Ecto neural progenitor cell (in vitro differentiated cells): ENCODE measurements around the gene EVA1A.

Experiments
- DNase-seq: peaks from one replicate; pipeline ENCODE4 v3.0.0-alpha.2; 2018; ENCODE audit warnings: low spot score

EVA1A gene

DNA sequence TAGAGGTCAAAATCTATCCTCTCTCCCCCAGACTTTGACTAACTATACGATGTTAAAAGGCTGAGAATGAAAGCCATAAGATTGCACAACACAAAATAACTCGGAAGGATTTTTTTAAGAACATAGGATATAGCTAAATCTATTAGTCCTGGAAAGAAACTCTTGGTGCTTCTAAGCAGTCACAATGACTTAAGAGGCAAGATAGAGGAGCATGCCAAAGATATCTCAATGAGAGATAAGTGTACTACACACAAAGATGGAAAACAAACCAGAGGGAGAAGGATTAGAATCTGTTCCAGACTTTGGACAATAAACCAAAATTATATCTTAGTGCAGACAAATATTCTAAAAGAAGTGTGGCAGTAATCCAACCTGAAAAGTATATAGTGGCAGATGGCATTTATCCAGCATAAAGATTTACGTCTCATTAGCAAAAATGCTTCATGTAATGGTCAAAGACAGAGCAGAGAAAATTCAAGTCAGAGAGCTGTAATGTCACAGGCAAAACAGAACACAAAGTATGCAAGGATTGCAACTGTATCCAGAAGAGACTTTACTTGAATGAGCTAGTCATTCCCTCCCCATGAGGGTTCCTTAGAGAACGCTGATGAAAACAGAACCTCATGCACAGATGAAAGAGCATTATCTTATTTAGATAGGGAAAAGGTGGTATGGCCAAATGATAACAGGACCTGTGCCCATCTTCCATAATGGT lies 28.8 kb upstream of the EVA1A start:
- no peak for DNase-seq

DNA sequence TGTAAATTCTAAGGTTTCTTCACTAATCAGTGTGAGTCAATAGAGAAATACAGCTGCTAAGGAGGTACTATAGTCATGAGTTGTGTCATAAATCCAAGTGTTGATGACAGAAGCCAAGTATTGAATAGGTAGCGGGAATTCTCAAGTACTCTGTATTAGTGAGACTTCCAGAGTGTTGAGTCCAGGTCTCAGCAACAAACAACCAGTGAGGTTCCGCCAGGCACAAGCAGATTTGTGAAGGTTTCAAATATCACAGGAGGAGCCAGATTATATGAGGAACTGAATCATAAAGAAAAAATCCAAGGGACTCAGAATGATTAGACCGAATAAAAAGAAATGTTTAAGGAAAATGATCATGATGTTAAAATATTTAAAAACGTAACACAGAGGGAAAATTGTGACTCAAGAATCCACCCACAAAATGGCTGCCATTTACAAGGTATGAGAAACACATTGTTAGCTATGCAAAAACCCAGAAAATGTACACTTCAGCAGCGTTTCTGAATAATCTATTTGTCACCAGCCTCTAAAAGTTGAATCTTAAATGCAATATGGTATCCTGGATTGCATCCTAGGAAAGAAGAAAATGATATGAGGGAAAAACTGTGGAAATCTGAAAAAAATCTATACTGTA lies 27.3 kb upstream of the EVA1A start:
- DNase-seq, result no peak

DNA sequence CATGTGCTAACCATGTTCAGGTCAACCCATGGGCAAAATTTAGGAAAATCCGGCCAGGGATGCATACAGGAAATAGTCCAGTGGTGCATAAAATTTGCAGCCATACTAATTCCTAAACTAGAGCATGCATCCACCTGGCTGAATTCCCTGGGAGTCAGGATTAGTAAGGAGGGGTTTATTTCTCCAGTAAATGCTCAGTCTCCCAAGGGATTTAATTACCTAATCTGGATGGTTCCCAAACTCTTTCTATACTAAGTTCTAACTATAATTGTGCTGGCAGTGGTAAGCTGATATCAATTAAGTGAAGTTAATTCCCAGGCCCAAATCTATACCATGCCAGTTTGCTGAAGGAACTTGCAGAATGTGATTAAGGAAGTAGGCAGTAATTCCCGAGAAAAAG lies 26.2 kb upstream of the EVA1A start:
- DNase-seq, result no peak

DNA sequence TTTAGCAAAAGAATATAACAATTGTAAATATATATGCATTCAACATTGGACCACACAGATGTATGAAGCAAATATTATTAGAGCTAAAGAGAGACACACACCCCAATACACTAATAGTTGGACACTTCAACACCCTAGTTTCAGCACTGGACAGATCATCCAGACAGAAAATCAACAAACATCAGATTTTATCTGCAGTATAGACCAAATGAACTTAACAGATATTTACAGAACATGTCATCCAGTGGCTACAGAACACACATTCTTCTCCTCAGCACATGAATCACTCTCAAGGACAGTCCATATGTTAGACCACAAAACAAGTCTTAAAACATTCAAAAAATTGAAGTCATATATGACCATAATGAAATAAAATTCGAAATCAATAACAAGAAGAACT lies 22.1 kb upstream of the EVA1A start:
- DNase-seq, result no peak

DNA sequence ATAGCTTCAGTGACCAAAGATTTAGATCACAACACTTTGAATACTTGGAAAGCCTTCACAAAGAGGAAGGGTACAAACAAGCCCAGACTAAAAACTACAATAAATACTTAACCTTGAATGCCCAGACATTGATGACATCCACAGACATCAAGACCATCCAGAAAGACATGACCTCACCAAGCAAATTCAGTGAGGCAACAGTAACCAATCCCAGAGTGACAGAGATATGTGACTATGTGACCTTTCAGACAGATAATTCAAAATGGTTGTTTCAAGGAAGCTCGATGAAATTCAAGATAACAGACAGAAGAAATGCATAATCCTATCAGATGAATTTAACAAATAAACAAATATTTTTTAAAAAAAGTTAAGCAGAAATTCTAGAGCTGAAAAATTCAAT lies 19.9 kb upstream of the EVA1A start:
- DNase-seq, result no peak

DNA sequence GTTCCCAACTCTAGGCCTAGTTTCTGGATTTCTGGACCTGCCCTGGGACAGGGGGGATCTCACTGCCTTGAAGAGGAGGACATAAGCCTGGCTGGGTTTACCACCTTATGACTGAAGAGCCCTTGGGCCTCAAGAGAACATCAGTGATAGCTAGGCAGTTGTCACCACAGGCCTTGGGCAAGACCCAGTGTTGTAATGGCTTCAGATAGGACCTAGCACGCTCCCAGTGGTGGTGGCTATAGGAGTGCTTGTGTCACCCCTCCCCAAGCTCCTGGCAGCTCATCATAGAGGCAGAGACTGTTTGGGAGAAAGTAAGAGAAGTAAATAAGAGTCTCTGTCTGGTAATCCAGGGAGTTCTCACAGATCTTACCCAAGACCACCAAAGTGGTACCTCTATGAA lies 19.4 kb upstream of the EVA1A start:
- DNase-seq, result no peak

DNA sequence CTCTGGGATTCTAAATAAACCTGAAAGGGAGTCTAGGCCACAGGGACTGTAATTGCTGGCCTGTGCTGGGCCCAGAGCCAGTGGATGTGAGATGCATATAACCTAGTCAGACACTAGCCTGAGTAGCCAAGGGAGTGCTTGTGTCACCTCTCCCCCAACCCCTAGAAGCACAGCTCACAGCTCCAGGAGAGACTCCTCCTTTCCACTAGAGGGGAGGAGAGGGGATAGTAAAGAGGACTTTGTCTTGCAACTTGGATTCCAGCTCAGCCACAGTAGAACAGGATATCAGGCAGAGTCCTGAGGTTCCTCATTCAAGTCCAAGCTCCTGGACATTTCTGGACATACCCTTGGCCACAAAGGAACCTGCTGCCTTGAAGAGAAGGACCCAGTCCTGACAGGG lies 18.4 kb upstream of the EVA1A start:
- DNase-seq, result no peak

DNA sequence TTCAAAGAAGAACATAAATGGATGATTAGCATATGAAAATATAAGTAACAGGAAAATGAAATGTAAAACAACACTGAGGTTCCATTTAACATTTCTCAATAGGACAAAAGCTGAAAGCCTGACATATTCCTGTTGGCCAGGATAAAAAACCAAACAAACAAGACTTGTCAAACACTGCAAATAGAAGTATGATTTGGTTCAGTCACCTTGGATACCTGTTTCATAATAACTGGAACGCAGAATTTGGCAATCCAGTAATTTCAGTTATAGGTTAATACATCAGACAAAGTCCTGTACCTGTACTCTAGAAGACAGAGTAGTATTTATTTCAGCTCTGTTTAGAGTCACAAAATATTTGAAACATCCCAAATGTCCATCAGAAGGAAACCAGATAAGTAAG lies 16.5 kb upstream of the EVA1A start:
- DNase-seq, result no peak

DNA sequence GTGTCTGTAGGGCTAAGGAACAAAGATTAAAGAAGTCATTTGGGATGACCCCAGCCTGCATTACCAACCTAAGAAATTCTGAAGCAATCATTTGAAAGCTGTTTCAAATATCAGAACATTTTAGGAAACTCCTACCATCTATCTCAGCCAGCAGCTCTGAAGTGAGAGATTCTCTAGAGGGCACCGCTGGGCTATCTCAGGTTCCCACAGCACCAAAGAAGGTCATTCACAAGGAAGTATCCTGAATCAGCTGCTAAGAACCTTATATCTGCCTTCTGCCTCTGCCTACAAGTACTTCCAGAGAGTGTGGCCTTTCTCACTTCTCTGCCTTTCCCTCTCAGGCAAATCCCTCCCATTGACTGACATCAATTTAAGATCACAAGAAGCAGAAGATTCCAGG lies 13.4 kb upstream of the EVA1A start:
- DNase-seq, result no peak

DNA sequence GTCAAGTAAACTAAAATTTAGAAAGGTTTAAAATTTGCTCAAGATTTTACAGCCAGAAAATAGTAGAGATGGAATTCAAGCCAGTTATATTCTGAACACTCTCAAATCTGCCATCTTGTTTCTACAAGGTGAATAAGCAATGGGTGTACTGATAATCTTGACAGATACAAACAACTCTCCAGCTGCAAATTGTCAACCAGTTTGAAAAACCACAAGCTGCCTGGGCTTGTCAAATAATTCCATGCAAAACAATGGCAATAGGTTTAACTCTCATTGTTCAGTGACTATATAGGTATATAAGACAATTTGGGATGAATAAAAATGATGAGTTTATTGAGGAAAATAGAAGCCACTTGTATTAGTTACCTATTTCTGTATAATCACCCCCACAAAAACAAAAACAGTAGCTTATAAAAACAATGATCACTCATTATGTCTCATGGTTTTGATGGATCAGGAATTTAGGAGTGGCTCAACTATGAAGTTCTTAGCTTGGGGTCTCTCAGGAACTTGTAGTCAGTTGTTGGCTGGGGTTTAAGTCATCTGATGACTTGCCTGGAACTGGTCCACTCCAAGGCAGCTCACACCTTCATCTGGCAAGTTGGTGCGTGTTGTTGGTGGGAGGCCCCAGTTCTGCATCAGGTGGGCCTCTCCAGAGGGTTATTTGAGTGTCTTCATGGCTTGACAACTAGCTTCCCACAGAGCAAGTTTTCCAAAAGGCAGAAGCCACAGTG lies 12.6 kb upstream of the EVA1A start:
- DNase-seq, result no peak

DNA sequence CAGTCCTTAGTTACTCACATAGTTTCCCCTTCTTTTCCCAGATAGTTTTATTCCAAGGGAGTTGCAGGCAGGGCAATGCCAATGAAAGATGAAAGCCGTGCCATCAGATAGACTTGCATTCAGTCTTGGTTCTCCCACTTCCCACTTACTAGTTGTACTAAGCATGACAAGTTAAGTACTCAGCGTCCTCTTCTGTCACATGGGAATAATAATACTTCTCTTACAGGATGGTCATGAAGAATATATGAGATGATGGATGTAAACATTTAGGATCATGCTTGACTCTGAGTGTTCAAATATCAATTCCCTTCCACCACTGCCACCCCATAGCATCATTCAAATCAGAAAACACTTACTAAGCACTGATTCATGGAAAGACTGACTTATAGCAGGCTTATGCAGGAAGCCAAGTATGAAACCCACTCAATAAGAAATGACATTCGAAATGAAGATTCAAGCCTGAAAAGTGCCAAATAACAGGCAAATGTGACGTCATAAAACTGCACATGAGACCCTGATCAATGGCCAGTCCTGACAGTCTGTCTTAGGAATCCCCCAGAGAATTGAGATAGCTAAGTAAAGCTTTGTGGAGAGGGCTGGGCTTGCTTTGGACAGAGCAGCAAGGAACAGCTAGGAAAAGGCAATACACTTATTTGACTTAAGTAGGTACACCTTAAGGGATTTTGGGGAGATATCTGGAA lies 11.1 kb upstream of the EVA1A start:
- DNase-seq, result no peak

DNA sequence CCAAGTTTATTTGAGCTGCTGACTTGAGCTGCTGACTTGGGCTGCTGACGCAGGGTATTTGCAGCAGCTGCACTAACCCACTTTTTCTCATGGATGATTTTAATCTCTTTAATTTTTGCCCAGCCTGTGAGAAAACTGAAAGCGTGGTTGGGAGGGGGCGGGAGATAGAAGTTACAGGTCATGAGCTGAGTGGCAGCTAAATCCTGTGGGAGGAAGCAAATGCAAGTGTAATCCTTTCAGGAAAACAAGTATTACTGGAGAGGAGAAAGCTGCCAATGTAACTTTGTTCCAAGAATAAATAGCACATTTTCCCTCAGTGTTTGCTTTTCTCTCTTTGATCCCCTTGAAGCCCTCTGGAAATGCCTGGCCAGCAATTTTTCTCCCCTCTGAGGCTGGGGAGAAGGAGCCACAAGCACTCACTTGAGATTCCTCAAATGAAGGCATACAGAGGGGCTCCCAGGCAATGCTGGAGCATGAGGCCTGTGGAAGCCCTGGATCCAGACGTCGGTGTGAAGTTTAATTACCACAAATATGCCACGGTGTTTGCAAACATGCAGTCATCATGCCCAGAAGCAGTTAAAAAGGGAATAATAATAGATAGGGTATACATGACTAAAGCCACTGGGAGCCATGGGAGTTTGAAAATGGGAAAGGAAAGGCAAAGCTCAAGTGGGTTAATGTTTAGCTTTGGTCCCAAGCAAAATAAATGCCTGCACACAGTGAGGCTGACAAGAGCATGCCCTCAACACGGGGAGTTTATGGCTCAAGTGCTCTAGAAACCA lies 10.4 kb upstream of the EVA1A start:
- no peak for DNase-seq

DNA sequence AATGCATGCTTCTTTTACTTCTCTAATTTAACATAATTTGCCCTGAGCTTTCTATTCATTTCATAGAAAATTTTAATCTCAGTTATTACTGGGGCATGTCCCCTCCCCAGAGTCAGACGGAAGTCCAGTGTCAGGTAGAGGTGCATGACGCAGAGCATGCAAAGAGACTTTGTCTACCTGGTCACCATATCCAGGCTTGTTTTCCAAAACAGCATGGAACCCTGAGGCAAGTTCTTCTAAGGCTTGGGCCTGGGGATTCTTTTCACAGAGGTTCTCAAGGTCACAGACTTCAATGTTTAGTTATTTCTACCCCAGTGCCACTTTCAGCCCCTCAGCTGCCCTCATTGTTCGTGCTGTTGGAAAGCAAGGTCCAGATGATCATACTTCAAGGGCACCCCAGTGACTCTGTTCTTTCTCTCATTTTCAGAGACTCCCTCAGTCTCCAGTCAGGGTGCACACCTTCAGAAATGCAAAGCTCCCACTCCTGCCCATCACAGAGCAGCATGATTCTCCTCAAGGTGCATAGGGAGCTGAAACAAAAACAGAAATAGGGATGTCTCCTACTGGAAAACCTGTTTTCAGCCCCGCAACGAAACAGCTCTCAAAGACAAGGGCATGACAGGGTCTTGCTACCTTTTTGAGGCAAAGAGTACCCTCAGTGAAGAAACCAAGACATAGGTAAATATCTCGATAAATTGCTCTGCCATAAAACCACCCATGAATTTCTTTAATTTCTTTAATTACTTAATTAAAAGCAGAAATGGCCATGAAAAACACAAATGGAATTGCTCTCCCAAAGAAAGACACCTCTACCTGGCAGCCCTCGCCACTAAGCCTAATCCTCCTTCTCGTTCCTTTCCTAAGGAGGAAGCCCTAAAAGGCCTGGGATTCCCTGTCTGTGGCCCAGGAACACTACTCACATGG lies 9.5 kb upstream of the EVA1A start:
- DNase-seq, result no peak

DNA sequence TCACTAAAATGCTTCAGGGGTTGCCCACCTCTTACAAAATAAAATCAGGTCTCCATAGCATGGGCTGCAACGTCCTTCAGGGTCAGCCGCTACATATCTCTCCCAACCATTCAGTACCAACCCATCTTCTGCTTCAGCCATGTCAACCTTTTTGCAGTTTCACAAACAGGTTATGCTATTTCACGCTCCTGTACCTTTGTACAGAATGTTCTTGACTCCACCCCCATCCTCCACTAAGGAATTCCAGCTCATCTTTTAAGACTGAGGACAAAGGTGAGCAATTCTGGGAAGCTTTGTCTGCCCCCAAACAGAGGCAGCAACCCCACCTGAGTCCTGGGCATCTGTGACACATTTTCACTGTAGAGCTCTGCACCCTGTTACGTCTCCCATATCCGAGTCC lies 8.8 kb upstream of the EVA1A start:
- no peak for DNase-seq

DNA sequence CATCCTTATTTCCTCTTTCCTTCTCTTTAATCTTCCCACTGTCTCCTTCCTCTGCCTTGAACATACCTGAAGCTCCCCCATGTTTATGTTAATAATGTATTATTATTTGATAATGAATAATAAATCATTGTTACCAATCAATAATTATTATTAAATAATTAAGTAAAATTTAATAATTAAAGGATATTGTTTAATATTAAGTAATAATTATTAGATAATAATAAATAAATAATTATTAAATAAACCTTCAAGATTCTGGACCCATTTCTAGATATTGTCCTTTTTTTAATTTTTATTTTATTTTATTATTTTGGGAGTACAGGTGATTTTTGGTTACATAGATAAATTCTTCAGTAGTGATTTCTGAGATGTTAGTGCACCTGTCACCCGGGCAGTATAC lies 7.4 kb upstream of the EVA1A start:
- DNase-seq, result no peak

DNA sequence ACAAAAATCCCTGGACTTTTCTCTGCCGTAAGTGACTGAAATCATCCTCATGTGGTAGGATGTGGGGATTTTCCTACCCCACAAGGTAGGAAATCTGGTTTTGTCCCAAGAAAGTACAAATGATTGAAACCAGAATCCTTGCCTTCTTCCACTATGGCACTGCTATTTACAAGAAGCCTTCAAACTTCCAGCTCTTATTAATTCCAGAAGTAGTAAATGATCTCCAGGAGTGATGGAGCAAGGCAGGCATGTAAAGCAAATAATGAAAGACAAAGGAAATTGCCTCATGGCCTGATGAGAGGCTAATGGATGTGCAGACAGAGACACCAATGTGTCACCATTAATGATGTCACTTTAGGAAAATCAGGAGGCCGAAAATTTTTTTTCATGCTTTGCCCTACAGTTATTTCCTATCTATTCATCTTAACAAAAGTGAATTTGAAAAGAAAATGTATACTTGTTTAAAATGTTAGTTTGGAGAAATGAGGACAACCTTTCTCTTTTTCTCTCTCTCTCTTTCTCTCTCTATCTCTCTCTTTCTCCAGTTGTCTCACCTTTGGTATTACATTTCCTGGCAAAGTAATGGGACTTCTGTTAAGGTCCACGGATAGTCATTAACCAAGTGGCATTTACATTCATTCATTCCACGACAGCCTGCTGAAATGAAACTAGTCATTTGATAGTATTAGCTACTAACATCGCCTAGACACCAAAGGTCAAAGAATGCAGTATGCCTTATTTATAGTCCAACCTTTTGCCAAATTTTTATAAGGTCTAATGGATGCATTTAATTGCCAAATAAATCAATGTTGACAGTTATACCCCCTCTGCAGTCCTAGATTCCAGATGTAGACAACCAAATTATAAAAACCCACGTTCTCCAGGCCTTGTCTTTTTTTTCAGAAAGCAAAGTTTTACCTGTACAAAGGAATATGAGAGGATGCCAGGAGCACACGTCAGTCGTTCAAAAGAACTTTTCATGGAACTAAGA lies 5.0 kb upstream of the EVA1A start:
- DNase-seq, result no peak

DNA sequence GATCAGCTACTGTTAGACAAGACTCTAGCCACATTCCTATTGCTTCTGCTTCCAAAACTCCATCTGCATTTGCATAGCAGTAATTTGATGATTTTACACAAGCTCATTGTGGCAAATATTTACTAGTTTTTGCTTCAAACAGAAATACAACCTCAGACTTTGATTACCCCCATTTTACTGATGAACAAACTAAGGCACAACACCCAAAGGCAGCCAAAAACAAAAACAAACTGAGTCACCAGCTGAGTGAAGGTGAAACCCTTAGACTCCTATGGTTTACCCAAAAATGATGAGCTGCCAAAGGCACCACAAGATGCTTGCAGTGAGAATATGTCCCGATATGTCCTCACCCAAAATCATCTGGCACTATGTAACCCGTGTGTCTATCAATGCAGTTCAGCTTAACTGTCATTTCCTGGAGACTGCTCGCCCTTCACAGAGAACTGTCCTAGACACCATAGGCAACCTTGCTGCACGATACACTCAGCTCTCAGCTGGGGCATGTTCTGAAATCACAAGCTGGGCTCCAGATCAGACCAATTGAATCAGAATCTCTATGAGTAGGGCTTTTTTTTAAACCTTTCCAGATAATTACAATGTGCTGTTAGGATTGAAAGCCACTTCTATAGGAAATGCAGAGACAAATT lies 4.1 kb upstream of the EVA1A start:
- DNase-seq, result no peak

DNA sequence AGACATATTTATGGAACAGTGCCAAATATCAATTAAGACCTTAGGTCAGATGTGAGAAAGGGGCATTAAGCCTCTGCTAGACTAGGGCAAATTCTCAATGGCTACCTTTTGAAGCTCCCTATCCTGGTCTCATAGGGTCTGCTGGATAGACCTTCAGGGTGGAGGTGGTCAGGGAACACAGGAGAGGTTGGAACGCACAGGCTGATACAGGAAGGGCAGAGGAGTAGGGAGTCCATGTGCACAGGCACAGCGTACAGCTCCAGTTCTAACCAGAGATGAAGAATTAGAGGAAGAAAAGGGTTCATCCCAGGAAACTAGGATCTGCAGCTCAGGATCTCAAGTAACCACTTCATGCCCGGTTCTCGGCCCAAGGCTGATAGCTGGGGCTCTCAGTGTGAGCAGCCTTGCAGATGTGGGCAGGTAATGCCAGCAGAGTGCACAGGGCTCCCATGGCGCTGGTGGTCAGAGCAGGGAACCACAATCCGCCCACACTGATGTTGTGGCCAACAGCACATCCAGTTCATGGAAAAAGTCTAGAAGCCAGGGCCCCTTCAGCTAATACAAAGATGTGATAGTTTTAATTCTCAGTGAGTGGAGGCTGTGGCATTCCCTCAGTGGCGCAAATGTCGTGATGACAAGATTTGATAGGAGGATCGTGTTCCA lies 3.4 kb upstream of the EVA1A start:
- no peak for DNase-seq

DNA sequence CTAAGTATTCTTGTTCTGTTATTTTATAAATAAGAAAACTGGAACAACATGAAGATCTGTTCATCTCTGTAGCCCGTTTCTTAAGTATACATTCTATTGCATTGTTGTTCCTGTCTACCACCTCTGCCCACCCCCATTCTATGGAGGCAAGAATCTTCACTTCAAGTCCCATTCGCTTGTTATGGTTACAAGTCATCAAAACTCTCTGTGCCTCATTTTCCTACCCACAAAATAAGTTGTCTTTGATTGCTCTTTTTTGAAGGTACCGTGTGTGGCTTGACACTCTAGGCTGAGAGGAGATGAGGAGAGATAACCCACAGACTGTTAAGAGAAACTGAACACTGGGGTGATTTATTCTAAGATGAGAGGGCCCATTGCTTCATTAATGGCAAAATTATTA lies 2.9 kb upstream of the EVA1A start:
- DNase-seq, result no peak
